ENCODE measurements around the gene SLC30A3.

Gene SLC30A3

DNA sequence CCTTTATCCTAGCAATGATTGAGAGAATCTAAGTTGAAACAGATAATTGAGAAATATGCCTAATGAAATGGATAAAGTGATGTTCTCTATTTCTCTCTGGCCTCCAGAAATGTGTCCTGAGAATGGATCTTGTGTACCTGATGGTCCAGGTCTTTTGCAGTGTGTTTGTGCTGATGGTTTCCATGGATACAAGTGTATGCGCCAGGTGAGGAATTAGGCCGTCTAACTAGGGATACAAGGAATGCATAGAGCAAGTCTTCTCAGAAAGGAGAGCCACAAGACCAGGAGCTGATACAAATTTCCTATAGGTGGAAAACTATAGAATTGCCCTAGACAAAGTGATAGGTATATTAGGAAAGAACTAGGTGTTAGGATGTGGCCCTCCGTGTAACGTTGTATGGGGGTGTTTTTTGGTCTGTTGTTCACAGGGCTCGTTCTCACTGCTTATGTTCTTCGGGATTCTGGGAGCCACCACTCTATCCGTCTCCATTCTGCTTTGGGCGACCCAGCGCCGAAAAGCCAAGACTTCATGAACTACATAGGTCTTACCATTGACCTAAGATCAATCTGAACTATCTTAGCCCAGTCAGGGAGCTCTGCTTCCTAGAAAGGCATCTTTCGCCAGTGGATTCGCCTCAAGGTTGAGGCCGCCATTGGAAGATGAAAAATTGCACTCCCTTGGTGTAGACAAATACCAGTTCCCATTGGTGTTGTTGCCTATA lies 46.3 kb downstream of the SLC30A3 start:
- peaks cover 23% of the 10 kb centered on the region for H3K4me1 ChIP-seq (ENCODE audit: control insufficient read depth, insufficient read depth, low read length)
- peaks cover 2 to 8% of the 10 kb centered on the region in 2 donors for H3K36me3 ChIP-seq (ENCODE audit: control insufficient read depth in 2 of 2, insufficient read depth in 2 of 2, low read length in 2 of 2)
- H3K27ac ChIP-seq (ENCODE audit: low read length), result no peak overlapping the region
- peak overlapping the region; percentile 83 to 86 for H3K4me3 ChIP-seq (ENCODE audit: low read length in 2 of 2)
- H3K9me3 ChIP-seq (ENCODE audit: control insufficient read depth in 2 of 2, low read length in 2 of 2), result no peaks in the 10 kb centered on the region
- H3K27me3 ChIP-seq (ENCODE audit: control insufficient read depth in 1 of 2, insufficient read depth in 2 of 2, low read length in 2 of 2), result no peaks in the 10 kb centered on the region
- peak overlapping the region; percentile 62 to 72 for H3K9ac ChIP-seq (ENCODE audit: low read length in 2 of 2)

DNA sequence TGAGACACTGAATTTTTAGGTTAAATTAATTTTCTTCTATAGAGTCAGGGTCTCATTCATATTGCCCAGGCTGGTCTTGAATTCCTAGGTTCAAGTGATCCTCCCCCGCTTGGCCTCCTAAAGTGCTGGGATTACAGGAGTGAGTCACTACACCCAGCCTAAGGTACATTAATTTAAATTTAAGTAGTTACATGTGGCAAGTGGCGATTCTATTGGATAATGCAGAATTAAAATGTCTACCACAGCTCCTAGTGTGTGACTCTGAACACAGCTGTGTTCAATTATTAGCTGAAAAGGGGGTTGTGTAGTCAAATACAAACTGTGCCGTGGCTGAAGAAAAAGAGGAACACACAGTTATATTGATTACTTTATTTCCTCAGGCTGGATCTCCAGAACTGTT lies 47.9 kb downstream of the SLC30A3 start:
- peaks cover 30% of the 10 kb centered on the region for H3K4me1 ChIP-seq (ENCODE audit: control insufficient read depth, insufficient read depth, low read length)
- no peak overlapping the region for H3K27ac ChIP-seq (ENCODE audit: low read length)
- H3K27me3 ChIP-seq (ENCODE audit: control insufficient read depth in 1 of 2, insufficient read depth in 2 of 2, low read length in 2 of 2), result no peaks in the 10 kb centered on the region

DNA sequence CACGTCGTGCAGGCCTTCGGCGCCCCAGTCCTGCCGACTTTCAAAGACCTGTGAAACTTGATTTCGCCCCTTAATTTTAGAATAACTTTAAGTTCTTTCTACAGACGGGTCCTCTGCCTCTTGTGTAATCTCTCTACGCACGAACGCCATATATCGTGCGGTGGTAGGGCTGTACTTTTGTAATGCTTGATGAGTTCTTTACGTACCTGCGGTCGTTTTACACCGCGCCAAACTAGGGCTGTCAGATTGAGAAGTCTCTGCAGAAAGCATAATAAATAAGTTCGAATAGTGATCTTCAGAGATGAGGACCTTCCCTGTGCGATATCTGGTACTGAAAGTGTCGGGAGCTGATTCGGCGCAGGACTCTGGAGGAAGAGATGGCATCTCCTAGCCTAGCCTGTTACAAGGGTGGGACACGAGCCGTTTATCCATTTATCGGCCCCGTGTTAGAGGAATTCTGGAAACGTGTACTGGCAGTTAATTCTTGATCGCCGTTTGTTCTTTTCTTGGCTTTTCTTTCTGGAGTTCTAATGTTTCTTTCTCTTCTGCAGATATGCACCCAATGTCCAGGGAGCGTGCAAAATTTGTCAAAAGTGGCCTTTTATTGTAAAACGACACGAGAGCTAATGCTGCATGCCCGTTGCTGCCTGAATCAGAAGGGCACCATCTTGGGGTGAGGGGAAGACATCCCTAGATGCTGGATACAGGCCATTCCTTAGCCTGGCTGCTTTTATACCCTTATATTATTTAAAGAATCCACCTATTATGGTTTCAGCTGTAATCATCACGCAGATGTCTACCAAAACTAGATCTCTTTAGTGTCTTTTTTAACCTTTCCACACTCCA lies 50.0 kb downstream of the SLC30A3 start:
- Histone ChIP-seq H3K27ac (ENCODE audit: low read length) (peak overlapping the region; percentile 96), H3K4me1 (ENCODE audit: control insufficient read depth, insufficient read depth, low read length) (peaks cover 26% of the 10 kb centered on the region), H3K36me3 (ENCODE audit: control insufficient read depth in 2 of 2, insufficient read depth in 2 of 2, low read length in 2 of 2) (peaks cover under 1 to 3% of the 10 kb centered on the region in 2 donors), H3K9ac (ENCODE audit: low read length in 2 of 2) (peak overlapping the region; percentile 98 to 99), H3K9me3 (ENCODE audit: control insufficient read depth in 2 of 2, low read length in 2 of 2) (no peaks in the 10 kb centered on the region), H3K27me3 (ENCODE audit: control insufficient read depth in 1 of 2, insufficient read depth in 2 of 2, low read length in 2 of 2) (no peaks in the 10 kb centered on the region), H3K4me3 (ENCODE audit: low read length in 2 of 2) (peak overlapping the region; percentile 93 to 98)

More for the DNA sequence above, 47.9 kb downstream of the SLC30A3 start:
- Histone ChIP-seq H3K4me3 (ENCODE audit: low read length in 2 of 2) (no peak overlapping the region), H3K36me3 (ENCODE audit: control insufficient read depth in 2 of 2, insufficient read depth in 2 of 2, low read length in 2 of 2) (peaks cover 0 to 3% of the 10 kb centered on the region in 2 donors), H3K9ac (ENCODE audit: low read length in 2 of 2) (no peak overlapping the region), H3K9me3 (ENCODE audit: control insufficient read depth in 2 of 2, low read length in 2 of 2) (no peaks in the 10 kb centered on the region)

DNA sequence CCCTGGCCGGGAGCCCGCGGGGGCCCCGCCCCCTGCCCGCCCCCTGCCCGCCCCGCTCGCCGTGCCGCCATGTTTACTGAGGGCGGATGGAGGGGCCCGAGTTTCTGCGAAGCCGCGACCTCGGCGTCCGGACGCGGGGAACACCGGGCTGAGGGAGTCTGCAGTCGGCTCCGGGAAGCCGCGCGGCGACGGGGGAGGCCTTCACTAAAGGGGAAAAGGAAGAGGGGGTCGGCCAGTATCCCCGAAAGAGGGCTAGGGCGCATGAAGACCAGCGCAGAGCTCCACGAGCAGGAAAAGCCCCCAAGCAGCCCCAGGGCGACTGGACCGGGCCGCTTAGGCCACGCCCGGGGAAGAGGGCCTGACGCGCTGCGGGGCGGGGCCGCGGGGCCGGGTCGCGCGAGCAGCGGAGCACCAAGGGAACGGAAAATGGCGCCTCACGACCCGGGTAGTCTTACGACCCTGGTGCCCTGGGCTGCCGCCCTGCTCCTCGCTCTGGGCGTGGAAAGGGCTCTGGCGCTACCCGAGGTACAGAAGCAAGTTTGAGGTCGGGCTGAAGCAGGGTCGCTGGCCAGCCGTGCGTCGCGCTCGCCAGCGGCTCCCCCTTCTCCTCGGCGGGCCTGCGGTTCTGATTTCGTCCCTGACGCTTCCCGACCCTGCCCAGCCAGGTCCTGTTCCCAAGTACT lies 50.8 kb downstream of the SLC30A3 start, which contains the start of the genes ATRAID and SLC5A6:
TSS of gene ATRAID (plus strand) at position 99 of the 683 bp plus-strand sequence. CDS start at position 427, 328 bp downstream.
TSS of gene SLC5A6 (minus strand) at position 326 of the 683 bp plus-strand sequence. CDS start 4,618 bp downstream, outside the sequence.
- Histone ChIP-seq H3K9me3 (ENCODE audit: control insufficient read depth in 2 of 2, low read length in 2 of 2) (no peaks in the 10 kb centered on the region), H3K4me3 (ENCODE audit: low read length in 2 of 2) (peak within 1 kb of the TSS; percentile 93 to 98), H3K36me3 (ENCODE audit: control insufficient read depth in 2 of 2, insufficient read depth in 2 of 2, low read length in 2 of 2) (peaks cover 5 to 8% of the 10 kb centered on the region in 2 donors), H3K27me3 (ENCODE audit: control insufficient read depth in 1 of 2, insufficient read depth in 2 of 2, low read length in 2 of 2) (no peaks in the 10 kb centered on the region), H3K9ac (ENCODE audit: low read length in 2 of 2) (peak within 1 kb of the TSS; percentile 98 to 99), H3K27ac (ENCODE audit: low read length) (peak within 1 kb of the TSS; percentile 96), H3K4me1 (ENCODE audit: control insufficient read depth, insufficient read depth, low read length) (peaks cover 22% of the 10 kb centered on the region)

DNA sequence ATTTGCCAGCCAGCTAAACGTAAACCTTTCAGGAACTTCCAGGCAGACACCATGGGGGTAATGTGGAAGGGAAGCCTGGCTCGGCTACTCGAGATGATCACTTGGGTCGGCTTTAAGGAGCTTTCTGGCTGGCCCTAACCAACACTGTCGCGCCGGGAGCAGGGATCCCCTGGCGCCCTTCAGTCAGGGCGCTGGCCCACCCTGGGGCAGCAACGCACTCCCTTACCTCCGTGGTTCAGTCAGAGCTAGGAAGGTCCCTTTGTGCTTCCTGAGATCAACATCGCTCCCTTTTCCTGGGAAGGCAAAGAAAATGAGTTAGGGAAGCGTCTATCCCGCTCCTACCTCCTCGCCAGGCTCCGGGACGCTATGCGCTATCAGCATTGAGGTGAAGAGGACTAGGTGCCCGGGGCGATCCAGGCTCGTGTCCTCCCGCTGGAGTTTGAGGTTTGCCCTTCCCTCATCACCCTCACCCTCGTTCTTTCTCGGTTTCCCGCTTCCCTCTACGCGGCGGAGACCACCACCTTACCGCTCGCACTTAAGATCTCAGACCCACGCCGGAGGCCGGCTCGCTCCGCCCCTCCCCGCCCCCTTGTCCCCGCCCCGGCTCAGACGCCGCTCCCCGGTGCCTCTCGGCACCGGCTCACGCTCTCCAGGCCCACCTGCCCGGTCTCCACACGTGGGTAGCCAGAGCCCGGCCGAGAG lies 51.5 kb downstream of the SLC30A3 start:
- Histone ChIP-seq H3K27ac (ENCODE audit: low read length) (peak overlapping the region; percentile 31), H3K4me1 (ENCODE audit: control insufficient read depth, insufficient read depth, low read length) (peaks cover 15% of the 10 kb centered on the region), H3K4me3 (ENCODE audit: low read length in 2 of 2) (peak overlapping the region; percentile 65 to 93), H3K27me3 (ENCODE audit: control insufficient read depth in 1 of 2, insufficient read depth in 2 of 2, low read length in 2 of 2) (no peaks in the 10 kb centered on the region), H3K9me3 (ENCODE audit: control insufficient read depth in 2 of 2, low read length in 2 of 2) (no peaks in the 10 kb centered on the region), H3K36me3 (ENCODE audit: control insufficient read depth in 2 of 2, insufficient read depth in 2 of 2, low read length in 2 of 2) (peaks cover 12 to 13% of the 10 kb centered on the region in 2 donors), H3K9ac (ENCODE audit: low read length in 2 of 2) (peak overlapping the region; percentile 78 to 99)

DNA sequence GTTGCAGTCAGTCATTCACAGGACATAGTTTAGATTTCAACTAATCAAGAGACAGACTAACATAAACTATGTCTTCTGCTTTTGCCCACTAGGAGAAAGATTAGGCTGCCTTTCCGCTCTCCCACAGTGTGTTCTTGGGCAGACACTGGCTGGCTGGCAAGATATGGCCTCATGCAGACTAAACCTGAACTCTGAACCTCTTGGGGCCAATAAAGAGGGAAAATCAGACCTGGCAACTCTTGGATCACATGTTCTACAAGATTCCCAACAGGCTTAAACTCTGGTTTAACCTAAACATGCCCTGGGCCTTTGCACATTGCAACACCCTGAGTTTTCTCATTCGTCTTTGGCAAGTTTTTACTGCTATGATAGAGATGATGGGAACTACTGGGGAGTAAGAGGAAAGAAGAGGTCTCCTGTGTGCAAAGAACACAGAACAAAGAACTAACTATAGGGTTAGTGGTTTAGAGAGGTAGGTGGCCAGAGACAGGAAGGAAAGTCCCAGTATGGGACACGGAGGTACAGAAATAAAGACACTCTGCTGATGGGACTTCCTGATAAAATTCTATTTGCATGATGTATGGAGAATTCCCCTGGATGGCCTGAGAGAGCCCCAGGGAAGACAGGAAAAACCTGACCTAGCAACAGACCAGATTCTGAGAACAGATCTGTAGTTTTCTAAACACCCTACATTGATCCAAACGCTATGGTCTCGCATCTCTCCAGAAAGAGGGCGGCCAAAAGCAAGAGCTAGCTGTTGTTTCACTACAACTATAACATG lies 53.0 kb downstream of the SLC30A3 start:
- H3K36me3 ChIP-seq (ENCODE audit: control insufficient read depth in 2 of 2, insufficient read depth in 2 of 2, low read length in 2 of 2), result peaks cover 16 to 21% of the 10 kb centered on the region in 2 donors
- H3K27ac ChIP-seq (ENCODE audit: low read length), result no peak overlapping the region
- H3K9ac ChIP-seq (ENCODE audit: low read length in 2 of 2), result no peak overlapping the region
- no peaks in the 10 kb centered on the region for H3K9me3 ChIP-seq (ENCODE audit: control insufficient read depth in 2 of 2, low read length in 2 of 2)
- peaks cover 14% of the 10 kb centered on the region for H3K4me1 ChIP-seq (ENCODE audit: control insufficient read depth, insufficient read depth, low read length)
- H3K27me3 ChIP-seq (ENCODE audit: control insufficient read depth in 1 of 2, insufficient read depth in 2 of 2, low read length in 2 of 2), result no peaks in the 10 kb centered on the region
- no peak overlapping the region for H3K4me3 ChIP-seq (ENCODE audit: low read length in 2 of 2)

DNA sequence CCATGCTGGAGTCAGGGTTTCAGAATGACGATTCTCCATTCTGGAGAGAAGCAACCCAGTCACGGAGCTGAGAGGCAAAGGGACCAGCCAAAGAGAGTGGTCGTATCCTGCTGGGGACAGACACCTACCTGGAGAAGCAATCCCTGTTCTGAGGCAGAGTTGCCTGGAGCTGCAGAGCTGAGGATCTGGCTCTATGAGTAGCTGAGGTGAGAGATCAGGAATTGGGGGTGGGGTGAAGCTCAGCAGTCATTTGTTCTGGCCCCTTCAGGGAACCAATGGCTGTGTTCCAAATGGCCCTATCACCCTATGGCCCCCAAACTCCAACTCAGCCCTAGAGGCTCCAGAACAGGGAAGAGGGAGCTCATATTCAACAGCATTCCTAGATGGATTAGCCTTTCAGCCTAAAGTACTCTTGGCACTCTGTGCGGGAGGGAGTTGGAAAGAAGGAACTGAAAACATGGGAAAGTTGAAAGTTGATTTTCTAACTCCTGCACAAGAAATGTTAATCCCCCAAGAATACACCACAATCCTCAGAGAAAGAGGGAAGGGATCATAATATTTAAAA lies 54.3 kb downstream of the SLC30A3 start:
- H3K27ac ChIP-seq (ENCODE audit: low read length), result no peak overlapping the region
- no peaks in the 10 kb centered on the region for H3K9me3 ChIP-seq (ENCODE audit: control insufficient read depth in 2 of 2, low read length in 2 of 2)
- no peak overlapping the region for H3K4me3 ChIP-seq (ENCODE audit: low read length in 2 of 2)
- H3K9ac ChIP-seq (ENCODE audit: low read length in 2 of 2), result no peak overlapping the region
- peaks cover 24 to 34% of the 10 kb centered on the region in 2 donors for H3K36me3 ChIP-seq (ENCODE audit: control insufficient read depth in 2 of 2, insufficient read depth in 2 of 2, low read length in 2 of 2)
- H3K4me1 ChIP-seq (ENCODE audit: control insufficient read depth, insufficient read depth, low read length), result peaks cover 14% of the 10 kb centered on the region
- no peaks in the 10 kb centered on the region for H3K27me3 ChIP-seq (ENCODE audit: control insufficient read depth in 1 of 2, insufficient read depth in 2 of 2, low read length in 2 of 2)

DNA sequence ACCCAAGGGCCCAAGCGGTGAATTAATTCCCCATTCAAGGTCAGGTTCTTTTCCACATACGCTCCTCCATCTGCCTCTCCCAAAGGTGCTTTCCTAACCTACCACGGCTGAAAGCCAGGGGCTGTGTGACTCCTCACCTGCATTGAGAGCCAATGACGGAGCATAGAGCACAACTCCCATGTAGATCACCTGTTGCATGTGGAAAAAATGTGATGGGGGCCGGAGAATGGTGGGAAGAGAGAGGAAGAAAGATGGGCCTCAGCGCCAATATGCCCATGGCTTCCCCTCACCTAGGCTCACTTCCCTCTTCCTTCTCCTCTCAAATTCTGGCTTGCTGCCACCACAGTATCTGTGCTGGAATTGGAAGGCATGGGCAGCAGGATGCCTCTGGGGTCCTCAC lies 56.5 kb downstream of the SLC30A3 start:
- Histone ChIP-seq H3K27me3 (ENCODE audit: control insufficient read depth in 1 of 2, insufficient read depth in 2 of 2, low read length in 2 of 2) (no peaks in the 10 kb centered on the region), H3K9me3 (ENCODE audit: control insufficient read depth in 2 of 2, low read length in 2 of 2) (no peaks in the 10 kb centered on the region), H3K9ac (ENCODE audit: low read length in 2 of 2) (no peak overlapping the region), H3K4me3 (ENCODE audit: low read length in 2 of 2) (no peak overlapping the region), H3K4me1 (ENCODE audit: control insufficient read depth, insufficient read depth, low read length) (peaks cover 5% of the 10 kb centered on the region), H3K27ac (ENCODE audit: low read length) (no peak overlapping the region), H3K36me3 (ENCODE audit: control insufficient read depth in 2 of 2, insufficient read depth in 2 of 2, low read length in 2 of 2) (peaks cover 24 to 49% of the 10 kb centered on the region in 2 donors)

DNA sequence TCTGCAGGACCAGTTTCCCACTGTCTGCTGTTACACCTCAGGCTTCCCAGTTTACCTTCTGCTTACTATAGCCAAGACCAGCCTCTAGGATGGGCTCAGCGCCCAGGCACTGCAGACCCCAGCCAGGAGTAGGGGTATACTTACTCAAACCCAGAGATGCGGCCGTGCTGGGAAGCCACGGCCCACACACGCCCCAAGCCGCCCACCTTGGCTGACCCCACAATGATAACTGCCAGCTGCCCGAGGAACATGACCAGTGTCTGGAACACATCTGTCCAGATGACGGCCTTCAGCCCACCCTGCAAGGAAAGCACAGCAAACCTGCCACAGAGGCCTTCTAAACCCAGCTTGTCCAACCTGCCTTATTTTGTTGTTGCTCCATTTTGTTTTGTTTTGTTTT lies 57.6 kb downstream of the SLC30A3 start:
- Histone ChIP-seq H3K4me3 (ENCODE audit: low read length in 2 of 2) (no peak overlapping the region), H3K36me3 (ENCODE audit: control insufficient read depth in 2 of 2, insufficient read depth in 2 of 2, low read length in 2 of 2) (peaks cover 24 to 51% of the 10 kb centered on the region in 2 donors), H3K27me3 (ENCODE audit: control insufficient read depth in 1 of 2, insufficient read depth in 2 of 2, low read length in 2 of 2) (no peaks in the 10 kb centered on the region), H3K4me1 (ENCODE audit: control insufficient read depth, insufficient read depth, low read length) (no peaks in the 10 kb centered on the region), H3K27ac (ENCODE audit: low read length) (no peak overlapping the region), H3K9ac (ENCODE audit: low read length in 2 of 2) (no peak overlapping the region), H3K9me3 (ENCODE audit: control insufficient read depth in 2 of 2, low read length in 2 of 2) (no peaks in the 10 kb centered on the region)
